ENCODE results near the gene PTPRN2.

Gene PTPRN2

DNA sequence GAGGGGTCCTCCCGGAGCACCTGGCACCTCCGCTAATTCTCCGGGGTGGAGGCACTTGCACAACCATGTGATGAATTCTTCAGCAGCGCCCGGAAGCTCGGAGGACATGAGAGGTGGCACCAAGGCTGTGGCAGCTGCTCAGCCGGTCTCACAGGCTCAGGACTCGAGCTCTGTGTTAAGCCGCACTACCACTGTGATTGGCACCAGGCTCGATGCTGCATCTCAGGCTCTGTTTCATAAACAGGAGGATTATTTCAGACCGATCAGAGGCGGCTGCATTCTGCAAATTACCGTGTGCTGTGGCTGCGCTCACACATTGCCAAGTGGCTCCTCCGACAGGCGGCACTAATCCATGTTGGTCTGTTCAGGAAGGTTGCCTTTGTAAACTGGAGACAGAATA, 755.6 kb downstream of the PTPRN2 start:
- DNase-seq (ENCODE audit: low read depth in 1 of 2, low spot score in 1 of 2), result no peak

DNA sequence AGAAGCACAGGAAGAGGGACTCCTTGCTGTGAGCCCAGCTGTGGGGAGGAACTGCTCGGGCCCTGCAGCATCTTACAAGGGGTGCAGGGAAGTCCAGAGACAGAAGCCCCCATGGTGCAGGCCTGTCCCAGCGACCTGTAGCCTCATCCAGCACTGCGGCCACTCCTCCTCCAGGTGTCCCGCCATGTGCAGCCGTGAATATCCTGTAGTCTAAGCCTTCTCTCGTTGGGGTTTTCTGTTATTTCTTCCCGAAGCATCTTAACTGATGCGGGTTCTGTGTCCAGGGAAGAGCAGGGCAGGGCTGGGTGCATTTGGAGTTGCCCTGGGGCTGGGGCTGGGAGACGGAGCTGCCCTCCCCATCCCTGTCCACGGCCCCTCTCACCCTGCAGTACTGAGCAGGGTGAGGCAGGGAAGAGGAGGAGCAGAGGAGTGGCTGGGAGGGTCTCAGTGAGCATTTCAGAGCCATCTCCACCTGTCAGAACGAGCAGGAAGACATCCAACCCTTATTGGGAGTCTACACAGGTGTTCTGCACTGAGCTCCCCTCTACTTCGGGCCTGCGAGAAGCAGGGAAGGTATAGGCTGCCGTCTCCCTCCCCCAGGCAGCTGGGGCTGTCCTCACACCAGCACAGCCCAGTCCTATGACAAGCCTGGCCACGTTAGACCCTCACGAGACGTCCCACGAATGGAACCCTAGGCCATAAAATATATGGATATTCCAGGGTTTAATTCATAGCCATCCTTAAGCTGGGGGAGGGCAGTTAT, 756.3 kb downstream of the PTPRN2 start:
- no peak for DNase-seq (ENCODE audit: low read depth in 1 of 2, low spot score in 1 of 2)

DNA sequence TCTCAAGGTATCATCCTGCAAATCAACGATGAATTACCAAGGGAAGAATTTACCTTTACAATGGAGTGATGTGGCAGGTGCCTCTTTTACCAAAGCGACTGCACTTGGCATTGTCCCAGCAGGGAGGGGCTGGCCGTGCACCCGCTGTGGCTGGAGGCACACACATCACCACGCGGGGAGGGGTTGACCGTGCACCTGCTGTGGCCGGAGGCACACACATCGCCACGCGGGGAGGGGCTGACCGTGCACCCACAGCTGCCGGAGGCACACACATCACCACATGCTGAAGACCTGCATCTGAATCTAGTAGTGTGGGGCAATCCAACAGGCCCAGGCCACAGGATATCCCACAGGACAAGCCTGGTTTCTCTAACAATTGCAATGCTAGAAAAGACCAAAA, 757.3 kb downstream of the PTPRN2 start:
- DNase-seq (ENCODE audit: low read depth in 1 of 2, low spot score in 1 of 2), result no peak

DNA sequence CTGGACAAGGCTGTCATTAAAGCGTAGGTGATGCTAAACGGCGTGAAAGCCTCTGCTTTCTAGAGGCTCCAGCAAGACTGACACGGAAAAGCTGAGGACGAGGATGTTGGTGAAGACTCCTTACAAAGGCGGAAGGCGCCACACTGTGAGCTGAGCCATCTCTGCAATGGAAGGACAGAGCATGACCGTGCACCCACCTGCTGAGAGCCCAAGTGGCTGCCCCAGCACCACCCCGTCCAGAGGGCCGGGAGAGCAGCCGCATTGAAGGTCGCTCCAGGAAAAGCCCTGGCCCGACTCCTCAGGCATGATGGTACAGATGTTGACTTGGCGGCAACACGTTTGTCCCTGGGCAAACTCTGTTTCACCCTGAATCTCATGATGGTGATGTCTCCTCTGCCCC, 758.1 kb downstream of the PTPRN2 start:
- no peak for DNase-seq (ENCODE audit: low read depth in 1 of 2, low spot score in 1 of 2)

DNA sequence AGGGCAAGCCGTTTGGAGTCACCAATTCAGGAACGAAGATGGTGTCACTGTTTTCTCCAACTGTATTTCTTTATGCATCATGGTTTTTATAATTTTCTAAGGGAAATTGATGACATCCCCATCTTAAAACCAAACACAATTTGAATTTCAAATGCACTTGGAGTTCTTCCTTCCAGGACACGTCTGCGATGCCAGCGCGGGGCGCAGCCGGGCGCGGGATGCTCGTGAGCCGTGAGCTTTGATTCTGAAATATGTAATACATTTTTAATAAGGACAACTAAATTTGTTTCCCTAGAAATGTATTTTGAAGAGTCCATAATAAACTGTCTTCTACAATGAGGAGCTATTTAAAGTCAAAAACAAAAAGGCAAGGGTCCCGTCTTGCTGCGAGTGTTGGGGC, 758.7 kb downstream of the PTPRN2 start:
- no peak for DNase-seq (ENCODE audit: low read depth in 1 of 2, low spot score in 1 of 2)

DNA sequence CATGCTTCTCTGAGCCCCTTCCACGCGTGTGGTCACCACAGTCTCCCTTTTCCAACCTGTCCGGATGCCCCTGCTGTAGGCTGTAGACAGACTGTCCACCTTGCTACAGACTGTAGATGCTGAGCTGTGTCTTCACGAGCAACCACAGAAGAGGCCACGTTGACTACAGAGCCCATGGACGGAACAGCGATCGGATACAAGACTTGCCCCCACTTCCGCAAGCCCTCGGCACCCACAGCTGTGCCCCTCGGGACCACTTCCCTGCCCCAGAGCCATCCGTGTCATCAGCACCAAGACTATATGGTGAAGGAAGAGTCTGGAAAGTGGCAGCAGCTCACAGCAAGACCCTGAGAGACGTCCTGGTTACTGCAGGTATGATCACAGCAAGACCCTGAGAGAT, 759.4 kb downstream of the PTPRN2 start:
- DNase-seq (ENCODE audit: low read depth in 1 of 2, low spot score in 1 of 2), result no peak

DNA sequence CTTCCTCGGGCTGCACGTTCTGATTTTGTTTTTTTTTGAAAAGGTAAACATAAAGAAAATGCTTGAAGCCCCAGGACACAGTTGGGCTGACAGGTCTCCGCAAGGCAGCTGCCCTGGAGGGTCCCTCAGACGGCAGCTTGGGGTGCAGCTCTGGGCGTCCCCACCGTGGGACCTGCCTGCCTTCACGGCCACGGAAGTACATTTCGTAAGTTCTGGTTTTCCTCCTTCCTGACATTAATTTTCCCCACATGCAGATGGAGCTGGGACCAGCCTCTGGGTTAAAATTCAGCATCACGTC, 759.8 kb downstream of the PTPRN2 start:
- no peak for DNase-seq (ENCODE audit: low read depth in 1 of 2, low spot score in 1 of 2)

DNA sequence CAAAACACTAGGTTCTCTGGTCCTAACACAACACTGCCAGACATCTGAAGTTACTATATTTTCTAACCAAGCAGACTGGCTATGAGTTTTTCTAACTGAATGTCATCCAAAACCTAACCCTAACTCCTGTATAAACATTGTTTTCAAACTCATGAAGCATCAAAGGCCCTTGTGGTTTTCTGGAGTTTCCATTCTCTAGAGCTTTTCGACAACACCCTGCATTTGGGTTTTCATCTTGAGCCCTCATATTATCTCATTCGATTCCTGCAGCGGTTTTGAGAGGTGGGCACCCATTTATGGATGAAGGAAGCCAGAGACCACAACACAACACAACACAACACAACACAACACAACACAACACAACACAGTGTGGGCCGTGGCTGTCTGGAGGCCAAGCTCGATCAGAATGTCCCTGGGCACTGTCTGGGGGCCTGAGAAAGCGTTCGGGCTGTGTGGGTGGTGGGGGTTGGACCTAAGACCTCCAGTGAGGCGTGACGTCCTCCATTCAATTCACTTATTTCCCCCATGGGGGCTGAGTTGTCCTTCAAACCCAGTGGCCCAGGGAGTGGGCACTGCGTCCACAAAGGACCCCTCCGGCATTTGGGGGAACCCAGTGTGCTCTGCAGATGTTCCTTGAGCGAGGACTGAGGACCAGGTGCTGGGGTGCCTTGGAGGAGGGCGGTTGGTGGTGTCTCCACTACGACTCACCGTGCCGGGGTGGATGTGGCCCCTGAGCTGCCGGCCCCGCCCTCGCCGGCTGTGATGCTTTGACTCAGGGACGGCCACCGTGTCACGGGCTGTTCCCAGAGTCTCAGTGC, 760.4 kb downstream of the PTPRN2 start:
- no peak for DNase-seq (ENCODE audit: low read depth in 1 of 2, low spot score in 1 of 2)

DNA sequence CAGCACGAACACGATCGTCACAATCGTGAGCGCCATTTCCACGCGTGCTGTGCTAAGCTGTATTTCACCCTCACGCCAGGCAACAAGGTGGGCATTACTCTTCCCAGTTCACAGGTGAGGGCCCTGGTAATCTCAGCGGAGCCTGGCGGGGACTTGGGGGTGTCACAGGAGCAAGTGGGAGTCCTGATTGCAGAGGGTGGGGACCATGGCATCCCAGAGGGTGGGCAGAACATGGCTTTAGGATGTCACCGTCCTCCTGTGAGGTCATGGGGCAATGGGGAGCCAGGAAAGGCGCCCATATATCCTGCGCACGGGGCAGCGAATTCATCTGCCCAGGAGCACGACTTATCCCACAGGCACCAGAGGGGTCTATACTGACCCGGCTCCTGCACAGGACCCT, 761.1 kb downstream of the PTPRN2 start:
- DNase-seq (ENCODE audit: low read depth in 1 of 2, low spot score in 1 of 2), result no peak

DNA sequence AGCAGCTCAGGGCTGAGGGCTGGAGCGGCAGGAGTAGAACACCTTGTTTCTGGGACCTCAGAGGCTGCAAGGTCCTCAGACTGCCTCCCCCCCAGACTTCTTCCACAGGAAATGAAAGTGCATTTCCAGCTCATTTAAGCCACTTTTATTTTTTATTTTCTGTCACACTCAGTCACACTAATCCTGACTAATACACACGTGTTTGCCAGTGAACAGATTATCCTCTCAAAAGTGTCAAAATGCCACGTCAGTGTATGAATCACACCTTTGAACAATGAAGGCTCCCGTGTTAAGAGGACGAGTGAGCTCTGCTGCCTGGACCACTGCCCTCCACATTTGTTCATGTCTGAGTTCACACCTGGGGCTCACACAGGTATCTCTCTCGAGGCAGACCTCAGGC, 762.3 kb downstream of the PTPRN2 start:
- no peak for DNase-seq (ENCODE audit: low read depth in 1 of 2, low spot score in 1 of 2)

DNA sequence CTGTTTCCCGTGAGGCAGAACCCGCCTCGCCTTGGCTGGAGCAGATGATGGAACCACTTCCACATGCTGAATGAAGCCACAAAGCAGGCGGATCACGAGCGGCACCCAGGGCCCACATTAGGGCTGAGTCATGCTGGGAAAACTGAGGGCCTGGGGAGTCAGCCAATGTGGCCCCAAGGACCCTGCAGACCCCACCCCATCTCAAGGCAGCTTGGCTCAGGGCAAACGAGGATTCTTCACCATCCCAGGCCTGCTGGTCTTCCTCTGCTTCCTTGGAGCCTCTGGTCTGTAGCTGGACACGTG, 762.9 kb downstream of the PTPRN2 start:
- DNase-seq (ENCODE audit: low read depth in 1 of 2, low spot score in 1 of 2), result no peak

DNA sequence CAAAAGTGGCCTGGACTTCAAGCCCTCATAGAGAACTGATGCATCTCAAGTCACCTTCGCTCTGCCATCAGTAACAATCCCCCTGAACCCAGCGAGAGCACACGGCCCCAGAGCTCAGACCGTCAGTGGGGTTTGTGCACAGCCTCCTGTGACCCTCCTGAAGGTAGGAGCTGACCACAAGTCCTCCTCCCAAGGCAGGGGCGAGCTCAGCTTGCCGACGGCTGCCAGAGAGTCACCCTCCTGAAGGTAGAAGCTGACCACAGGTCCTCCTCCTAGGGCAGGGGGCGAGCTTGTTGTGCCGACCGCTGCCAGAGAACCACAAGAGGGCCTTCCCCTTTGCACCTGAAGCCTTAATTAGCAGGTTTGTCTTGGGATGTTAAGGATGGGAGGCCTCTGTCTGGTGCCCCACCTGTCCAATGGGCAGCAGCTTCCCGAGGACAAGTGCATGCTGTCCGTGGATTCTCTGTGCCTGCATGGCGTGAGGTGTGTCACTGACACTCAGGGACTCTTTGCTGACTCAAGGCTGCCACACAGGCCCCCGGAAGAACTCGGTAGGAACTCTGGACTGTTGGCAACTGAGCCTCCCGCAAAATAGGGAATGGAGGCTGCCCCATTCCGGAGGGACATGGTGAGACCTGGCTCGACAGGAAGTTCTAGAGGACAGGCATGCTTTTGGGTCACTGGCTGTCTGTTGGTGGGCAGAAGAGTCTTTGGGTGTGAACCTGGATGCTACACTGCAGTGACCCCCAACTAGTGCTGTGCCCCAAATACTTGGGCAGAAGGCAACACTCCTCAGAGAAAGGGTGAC, 763.4 kb downstream of the PTPRN2 start:
- no peak for DNase-seq (ENCODE audit: low read depth in 1 of 2, low spot score in 1 of 2)

DNA sequence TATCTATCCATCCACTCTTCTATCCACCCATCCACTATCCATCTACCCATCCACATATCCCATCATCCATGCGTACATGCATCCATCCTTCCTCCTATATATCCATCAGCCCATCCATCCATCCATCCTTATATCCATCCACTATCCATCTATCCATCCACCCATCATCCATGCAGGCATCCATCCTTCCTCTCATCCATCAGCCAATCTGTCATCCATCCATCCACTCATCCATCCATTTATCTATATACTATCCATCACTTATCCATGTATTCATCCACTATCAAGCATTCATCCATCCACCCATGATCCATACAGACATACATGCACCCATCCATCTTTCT, 765.0 kb downstream of the PTPRN2 start:
- DNase-seq (ENCODE audit: low read depth in 1 of 2, low spot score in 1 of 2), result no peak

DNA sequence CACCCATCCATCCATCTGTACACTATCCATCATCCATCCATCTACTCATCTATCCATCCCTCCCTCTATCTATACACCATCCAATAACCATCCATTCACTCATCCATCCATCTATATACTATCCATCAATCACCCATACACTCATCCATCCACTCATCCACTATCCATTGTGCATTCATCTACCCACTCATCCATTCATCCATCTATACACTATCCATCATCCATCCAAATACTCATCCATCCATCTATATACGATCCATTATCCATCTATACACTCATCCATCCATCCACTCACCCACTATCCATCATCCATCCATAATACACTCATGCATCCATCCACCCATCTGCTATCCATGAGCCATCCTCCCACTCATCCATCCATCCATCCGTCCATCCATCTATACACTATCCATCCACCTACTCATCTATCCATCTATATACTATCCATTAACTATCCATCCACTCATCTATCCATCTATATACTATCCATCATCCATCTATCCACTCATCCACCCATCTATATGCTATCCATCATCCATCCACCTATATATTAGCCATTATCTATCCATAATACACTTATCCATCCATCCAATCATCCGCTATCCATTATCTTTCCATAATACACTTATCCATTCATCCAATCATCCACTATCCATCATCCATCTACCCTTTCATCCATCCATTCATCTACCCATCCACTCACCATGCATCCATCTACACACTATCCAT, 765.5 kb downstream of the PTPRN2 start:
- DNase-seq (ENCODE audit: low read depth in 1 of 2, low spot score in 1 of 2), result no peak

DNA sequence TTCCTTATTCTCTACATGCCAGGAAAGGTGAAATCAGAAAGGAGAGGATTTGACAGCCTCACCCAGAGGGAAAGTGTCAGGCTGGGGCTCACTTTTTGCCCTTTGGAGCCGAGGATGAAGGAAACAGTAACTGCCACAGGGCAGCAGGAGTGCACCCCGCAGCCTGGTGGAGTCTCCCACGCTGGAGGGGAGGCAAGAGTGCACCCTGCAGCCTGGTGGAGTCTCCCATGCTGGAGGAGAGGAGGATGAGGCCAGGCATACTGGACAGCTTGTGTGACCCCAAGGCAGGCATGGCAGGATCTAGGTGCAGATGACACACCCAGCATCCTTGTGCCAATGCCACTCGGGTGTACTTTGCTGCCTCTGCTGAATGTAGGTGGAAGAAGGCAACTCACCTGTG, 766.8 kb downstream of the PTPRN2 start:
- DNase-seq (ENCODE audit: low read depth in 1 of 2, low spot score in 1 of 2), result no peak

DNA sequence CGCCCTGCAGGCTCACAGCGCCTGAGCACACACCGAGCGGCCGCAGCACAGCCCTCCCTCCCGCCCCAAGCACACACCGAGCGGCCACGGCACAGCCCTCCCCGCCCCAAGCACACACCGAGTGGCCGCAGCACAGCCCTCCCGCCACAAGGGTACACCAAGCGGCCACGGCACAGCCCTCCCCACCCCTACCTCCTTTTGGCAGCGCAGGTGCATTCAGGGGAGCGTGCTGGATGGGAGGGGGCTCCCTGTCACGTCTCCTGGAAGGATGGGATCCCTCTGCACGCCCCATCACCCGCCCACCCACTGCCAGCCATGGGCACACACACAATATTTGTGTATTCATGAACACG, 768.2 kb downstream of the PTPRN2 start:
- no peak for DNase-seq (ENCODE audit: low read depth in 1 of 2, low spot score in 1 of 2)

DNA sequence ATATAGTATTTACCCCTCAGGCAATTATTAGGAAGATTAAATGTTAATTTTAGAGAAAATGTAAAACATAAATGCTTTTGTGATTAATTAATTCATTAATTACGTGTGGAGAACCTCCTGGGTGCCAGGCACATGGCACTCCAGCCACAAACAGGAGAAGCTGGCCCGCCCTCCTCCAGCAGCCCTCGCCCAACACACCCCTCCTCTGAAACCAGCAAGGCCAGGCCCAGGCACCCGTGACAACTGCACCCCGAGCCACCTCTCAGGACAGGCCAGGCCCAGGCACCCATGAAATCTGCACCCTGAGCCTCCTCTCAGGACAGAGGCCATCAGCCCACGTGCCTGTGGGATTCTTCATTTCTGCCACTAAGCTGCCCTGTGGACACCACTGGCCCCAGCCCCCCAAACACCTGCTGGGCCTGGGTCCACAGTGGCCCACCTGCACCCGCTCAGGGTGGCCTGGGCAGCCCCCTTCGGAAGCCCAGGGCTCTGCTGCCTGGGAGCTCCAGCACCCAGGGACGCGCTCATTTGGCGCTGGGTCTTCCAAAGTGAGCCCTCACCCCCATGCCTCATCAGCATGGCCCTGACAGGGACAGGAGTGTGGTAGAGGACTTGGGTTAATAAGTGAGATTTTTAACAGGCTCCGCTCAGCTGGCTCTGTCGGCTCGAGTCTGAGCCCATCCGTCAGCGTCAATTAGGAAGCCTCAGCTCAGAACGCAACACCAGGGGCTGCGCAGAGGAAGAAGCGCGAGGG, 768.7 kb downstream of the PTPRN2 start:
- no peak for DNase-seq (ENCODE audit: low read depth in 1 of 2, low spot score in 1 of 2)

DNA sequence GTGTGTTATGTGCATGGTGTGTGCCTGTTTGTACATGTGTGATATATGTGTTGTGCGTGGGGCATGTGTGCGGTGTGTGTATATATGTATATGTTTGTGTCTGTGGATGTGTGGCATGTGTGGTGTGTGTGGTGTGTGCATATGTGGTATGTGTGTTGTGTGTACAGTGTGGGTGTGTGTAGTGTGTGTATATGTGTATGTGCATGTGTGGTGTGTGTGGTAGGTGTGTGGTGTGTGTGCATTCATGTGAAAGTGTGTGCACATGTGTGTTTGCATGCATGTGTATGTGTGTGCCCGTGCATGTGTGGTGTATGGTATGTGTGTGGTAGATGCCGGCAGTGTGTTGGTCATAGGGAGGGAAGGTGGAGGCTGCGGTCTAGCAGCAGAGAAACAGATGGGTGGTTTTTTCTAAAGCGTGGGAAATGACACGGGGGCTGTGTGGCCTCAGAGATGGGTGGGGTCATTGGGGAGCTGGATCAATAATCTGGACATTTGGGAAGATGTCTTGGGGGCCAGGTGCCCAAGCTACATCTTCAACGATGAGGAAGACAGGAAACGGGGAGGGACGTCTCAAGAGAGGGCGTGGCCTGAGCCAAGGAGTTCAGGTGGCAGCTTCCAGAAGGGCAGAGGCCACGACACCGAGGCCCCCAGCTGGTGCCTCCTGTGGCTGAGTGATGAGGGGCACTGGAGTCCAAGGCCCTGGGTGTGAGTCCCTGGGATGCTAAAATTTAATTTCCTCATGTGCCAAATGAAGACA, 769.5 kb downstream of the PTPRN2 start:
- no peak for DNase-seq (ENCODE audit: low read depth in 1 of 2, low spot score in 1 of 2)

DNA sequence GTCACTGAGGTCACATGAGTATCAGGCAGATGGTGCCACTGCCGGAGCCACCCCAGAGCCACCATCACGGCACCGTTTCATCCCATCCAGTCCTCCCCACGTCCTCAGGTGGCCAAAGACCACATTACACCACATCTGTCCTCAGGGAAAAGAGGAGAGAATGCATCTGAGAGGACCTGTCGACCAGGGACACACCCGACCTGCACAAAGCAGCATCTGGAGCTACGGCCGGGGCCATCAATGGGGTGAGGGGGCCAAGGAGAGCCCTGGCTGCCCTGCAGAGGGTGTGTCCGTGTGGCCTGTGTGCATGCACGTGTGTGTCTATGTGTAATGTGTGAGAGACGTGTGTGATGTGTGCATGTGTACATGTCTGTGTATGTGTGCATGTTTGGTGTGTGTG, 770.2 kb downstream of the PTPRN2 start:
- DNase-seq (ENCODE audit: low read depth in 1 of 2, low spot score in 1 of 2), result no peak

DNA sequence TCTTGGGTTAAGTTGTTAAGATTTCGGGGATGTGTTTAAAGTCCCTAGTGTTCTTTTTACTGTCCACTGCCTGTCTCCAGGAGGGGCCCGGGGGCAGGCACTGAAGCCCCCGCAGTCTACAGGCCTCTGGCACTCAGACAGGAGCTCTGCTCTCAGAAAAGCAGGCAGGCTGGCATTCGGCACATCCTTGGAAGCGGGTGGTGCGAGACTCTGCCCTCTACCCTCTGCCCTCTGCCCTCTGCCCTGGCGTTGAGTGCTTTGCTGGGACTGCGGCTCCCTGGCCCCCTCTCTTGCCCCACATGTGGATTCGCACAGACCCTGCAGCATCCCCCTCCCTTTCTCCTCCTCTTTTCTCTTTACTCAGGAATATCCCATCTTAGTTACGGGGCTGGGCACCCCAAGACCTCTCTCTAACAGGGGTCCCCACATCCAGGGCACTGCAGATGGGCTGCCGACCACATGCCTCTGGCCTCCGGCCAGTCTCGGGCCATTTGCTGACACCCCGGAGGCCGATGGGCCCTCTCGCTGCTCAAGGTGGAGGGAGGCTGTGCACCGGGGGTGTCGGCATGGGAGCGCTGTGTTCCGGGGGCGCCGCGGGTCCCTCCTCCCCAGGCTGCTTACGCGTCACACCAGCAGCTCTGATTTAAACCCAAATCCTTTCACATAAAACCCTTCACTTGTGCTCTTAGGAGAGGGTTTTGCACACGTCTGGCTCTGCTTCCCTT, 770.9 kb downstream of the PTPRN2 start:
- DNase-seq (ENCODE audit: low read depth in 1 of 2, low spot score in 1 of 2), result no peak
